Measurements from ENCODE around the gene SIPA1.

DNA sequence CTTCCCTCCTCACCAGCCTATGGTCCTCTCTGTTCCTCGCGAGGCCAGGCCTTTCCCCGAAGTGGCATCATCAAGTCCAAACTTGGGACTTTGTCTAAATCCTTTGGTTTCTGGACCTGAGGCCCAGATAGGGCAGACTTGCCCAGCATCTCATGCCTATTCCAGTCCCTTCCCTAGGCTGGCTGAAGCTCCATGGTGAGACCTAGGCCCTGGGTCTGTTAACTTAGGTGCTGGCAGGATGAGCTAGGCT is 13.4 kb downstream of the SIPA1 start:
- TF ChIP-seq CTCF (IDR thresholded peaks at IDR 0.05) = no peak
- TF ChIP-seq POLR2A (IDR thresholded peaks at IDR 0.05) = no peak
- TF ChIP-seq EP300 (IDR thresholded peaks at IDR 0.05) = no peak

All from ovary (tissue), 3 donors.